BLaER1 treated with 17β-estradiol and CSF1 and Interleukin-3, amounts not matched to agents 10 nM and 100 nM (cell line): ENCODE results near the gene TTLL8.

Source experiments
- H3K27ac ChIP-seq, 11 experiments: shearing (Covaris generic); formaldehyde crosslinking; 2 replicates each; pipeline ENCODE4 v1.8.1; 2022
- H3K27me3 ChIP-seq, 11 experiments: shearing (Covaris generic); formaldehyde crosslinking; 2 replicates each; pipeline ENCODE4 v1.8.1; 2022
- H3K36me3 ChIP-seq, 11 experiments: shearing (Covaris generic); formaldehyde crosslinking; 2 replicates each; pipeline ENCODE4 v1.8.1; 2022
- H3K4me1 ChIP-seq, 10 experiments: shearing (Covaris generic); formaldehyde crosslinking; 2 replicates each; pipeline ENCODE4 v1.8.1; 2022
- H3K4me2 ChIP-seq, 11 experiments: shearing (Covaris generic); formaldehyde crosslinking; 2 replicates each; pipeline ENCODE4 v1.8.1; 2022
- H3K4me3 ChIP-seq, 10 experiments: shearing (Covaris generic); formaldehyde crosslinking; 2 replicates each; pipeline ENCODE4 v1.8.1; 2022
- H3K9ac ChIP-seq, 11 experiments: shearing (Covaris generic); formaldehyde crosslinking; 2 replicates each; pipeline ENCODE4 v1.8.1; 2022
- H3K9me3 ChIP-seq, 11 experiments: shearing (Covaris generic); formaldehyde crosslinking; replicated peaks in 1 of 11; 2 replicates each; pipeline ENCODE4 v1.8.1; 2022
- H4K20me1 ChIP-seq, 11 experiments: shearing (Covaris generic); formaldehyde crosslinking; 2 replicates each; pipeline ENCODE4 v1.8.1; 2022
- Cebpa-rat ChIP-seq, 11 experiments: shearing (Covaris generic); IDR thresholded peaks; 2 replicates each; pipeline ENCODE4 v1.8.1; 2022

TTLL8 gene

GRCh38 chr22:50084614-50085021 is 26.5 kb upstream of the TTLL8 start:
- Histone ChIP-seq H3K36me3 (no peaks in the 10 kb centered on the region; a peak in 1 of 22 replicates), H3K4me1 (peaks cover 0 to 53% (median 0%) of the 10 kb centered on the region in 10 experiments; a peak in 13 of 20 replicates), H4K20me1 (no peaks in the 10 kb centered on the region), H3K9me3 (peaks cover 0 to 33% (median 29%) of the 10 kb centered on the region in 11 experiments), H3K4me3 (no peak overlapping the region; a peak in 3 of 20 replicates), H3K27ac (no peak overlapping the region), H3K9ac (no peak overlapping the region), H3K27me3 (no peaks in the 10 kb centered on the region), H3K4me2 (no peak overlapping the region)
- no peak for TF ChIP-seq Cebpa-rat (IDR thresholded peaks at IDR 0.05)

DNA sequence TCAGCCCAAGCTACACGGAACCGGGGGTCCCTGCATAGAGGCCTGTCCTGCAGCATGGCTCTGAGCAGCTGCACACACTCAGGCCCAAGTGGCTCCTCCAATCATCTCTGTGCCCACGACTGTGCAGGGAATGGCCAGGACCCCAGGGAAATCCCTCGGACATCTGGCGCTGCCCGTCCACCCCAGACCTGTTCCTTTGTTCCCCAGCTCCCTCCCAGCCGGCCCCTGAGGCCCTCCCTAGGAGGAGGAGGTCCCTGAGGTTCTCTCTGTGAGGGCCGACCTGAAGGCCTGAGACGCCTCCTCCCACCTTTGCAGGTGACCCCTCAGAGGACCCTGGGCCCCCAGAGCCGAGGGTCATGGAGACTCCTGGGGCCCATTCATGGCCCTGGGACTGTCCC is 26.0 kb upstream of the TTLL8 start:
- no peak overlapping the region for H3K4me2 ChIP-seq
- no peaks in the 10 kb centered on the region for H3K27me3 ChIP-seq
- no peak overlapping the region; a peak in 2 of 20 replicates for H3K4me3 ChIP-seq
- no peak overlapping the region for H3K27ac ChIP-seq
- H4K20me1 ChIP-seq: no peaks in the 10 kb centered on the region
- TF ChIP-seq Cebpa-rat (IDR thresholded peaks at IDR 0.05): no peak
- peaks cover 0 to 27% (median 23%) of the 10 kb centered on the region in 11 experiments; a peak in 19 of 22 replicates for H3K9me3 ChIP-seq
- H3K9ac ChIP-seq: peak overlapping the region in 1 of 11 experiments; percentile 25; a peak in 1 of 22 replicates
- peaks cover under 1 to 56% (median 2%) of the 10 kb centered on the region in 10 experiments; a peak in 18 of 20 replicates for H3K4me1 ChIP-seq
- no peaks in the 10 kb centered on the region; a peak in 1 of 22 replicates for H3K36me3 ChIP-seq

DNA sequence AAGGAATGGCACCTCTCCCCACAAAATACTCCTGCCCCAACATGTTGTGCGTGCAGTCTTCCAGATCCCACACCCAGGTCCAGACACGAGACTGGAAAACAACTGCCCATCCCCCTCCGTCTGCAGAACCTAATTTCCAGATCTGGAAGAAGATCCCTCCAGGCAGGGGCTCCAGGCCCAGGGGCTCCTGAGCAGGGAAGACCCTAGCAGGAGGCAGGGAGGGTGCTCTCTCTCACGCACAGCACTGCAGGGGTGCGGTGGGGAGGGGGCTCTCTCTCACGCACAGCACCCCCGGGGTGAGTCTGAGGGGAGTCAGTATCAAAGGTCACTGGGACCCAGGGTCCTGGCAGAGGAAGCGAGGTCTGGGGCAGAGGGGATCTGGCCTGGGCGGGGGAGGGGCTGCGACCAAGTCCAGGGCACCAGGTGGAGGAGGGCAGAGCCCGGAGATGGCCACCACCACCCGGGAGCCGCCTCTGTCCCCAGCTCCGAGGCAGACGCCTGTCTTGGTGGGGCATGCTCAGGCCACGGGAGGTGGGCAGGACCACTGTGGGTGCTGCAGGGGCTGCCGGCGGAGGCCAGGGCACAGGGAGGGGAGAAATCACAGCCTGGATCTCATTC is 25.5 kb upstream of the TTLL8 start:
- no peak for TF ChIP-seq Cebpa-rat (IDR thresholded peaks at IDR 0.05)

GRCh38 chr22:50082961-50083461 is 24.9 kb upstream of the TTLL8 start:
- no peak for TF ChIP-seq Cebpa-rat (IDR thresholded peaks at IDR 0.05)
- H3K9me3 ChIP-seq: peaks cover 0 to 17% (median 14%) of the 10 kb centered on the region in 11 experiments; a peak in 17 of 22 replicates
- H3K27me3 ChIP-seq: no peaks in the 10 kb centered on the region
- H3K4me1 ChIP-seq: peaks cover 8 to 67% (median 12%) of the 10 kb centered on the region in 10 experiments; a peak in 18 of 20 replicates
- no peak overlapping the region; a peak in 2 of 22 replicates for H3K9ac ChIP-seq
- H3K27ac ChIP-seq: 0 out of 22 replicates have a peak overlapping the region, but pooled peaks of 1 of the 11 experiments have one; percentile 12
- no peaks in the 10 kb centered on the region; a peak in 1 of 22 replicates for H3K36me3 ChIP-seq
- H4K20me1 ChIP-seq: no peaks in the 10 kb centered on the region
- H3K4me3 ChIP-seq: no peak overlapping the region
- H3K4me2 ChIP-seq: no peak overlapping the region

More for the DNA sequence above, 25.5 kb upstream of the TTLL8 start:
- H3K27me3 ChIP-seq: no peaks in the 10 kb centered on the region
- peaks cover 0 to 22% (median 20%) of the 10 kb centered on the region in 11 experiments; a peak in 17 of 22 replicates for H3K9me3 ChIP-seq
- H3K27ac ChIP-seq: no peak overlapping the region
- H4K20me1 ChIP-seq: no peaks in the 10 kb centered on the region
- H3K9ac ChIP-seq: peak overlapping the region in 1 of 11 experiments; percentile 25; a peak in 4 of 22 replicates
- peaks cover 6 to 62% (median 7%) of the 10 kb centered on the region in 10 experiments; a peak in 18 of 20 replicates for H3K4me1 ChIP-seq
- H3K36me3 ChIP-seq: no peaks in the 10 kb centered on the region; a peak in 1 of 22 replicates
- no peak overlapping the region for H3K4me2 ChIP-seq
- H3K4me3 ChIP-seq: no peak overlapping the region; a peak in 2 of 20 replicates

DNA sequence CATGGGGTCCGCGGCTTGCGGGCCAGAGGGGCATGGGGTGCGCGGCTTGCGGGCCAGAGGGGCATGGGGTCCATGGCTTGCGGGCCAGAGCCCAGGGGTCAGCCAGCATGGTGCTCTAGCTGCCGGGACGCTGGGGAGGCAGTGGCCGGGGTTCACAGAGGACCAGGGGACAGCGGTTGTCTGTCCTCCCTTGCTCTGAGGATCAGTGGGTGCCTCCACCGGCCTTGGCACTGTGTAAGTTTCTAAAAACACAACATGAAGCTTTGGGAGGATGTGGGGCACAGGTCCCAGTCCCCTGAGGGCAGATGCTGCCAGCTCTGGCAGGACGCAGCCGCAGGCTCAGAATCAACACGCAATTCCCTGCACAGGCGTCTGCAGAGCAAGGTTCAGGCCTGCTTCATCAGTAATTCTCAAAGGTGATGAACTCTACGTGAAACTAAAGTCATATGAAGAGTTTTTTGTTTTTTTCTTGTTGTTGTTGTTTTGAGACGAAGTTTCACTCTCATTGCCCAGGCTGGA is 24.2 kb upstream of the TTLL8 start:
- Histone ChIP-seq H3K4me2 (no peak overlapping the region; a peak in 1 of 22 replicates), H3K27ac (peak overlapping the region in 8 of 11 experiments; percentile 44 to 71 (median 57); a peak in 15 of 22 replicates), H3K4me1 (peaks cover 12 to 75% (median 20%) of the 10 kb centered on the region in 10 experiments), H4K20me1 (0 out of 22 replicates have a peak, but pooled peaks cover 0 to 2% (median 0%) of the 10 kb centered on the region in 11 experiments), H3K36me3 (no peaks in the 10 kb centered on the region; a peak in 1 of 22 replicates), H3K9ac (peak overlapping the region in 8 of 11 experiments; percentile 14 to 63 (median 50); a peak in 12 of 22 replicates), H3K4me3 (peak overlapping the region in 3 of 10 experiments; percentile 16 to 29 (median 22); a peak in 1 of 20 replicates), H3K27me3 (no peaks in the 10 kb centered on the region), H3K9me3 (peaks cover 0 to 9% (median 6%) of the 10 kb centered on the region in 11 experiments; a peak in 17 of 22 replicates)
- TF ChIP-seq Cebpa-rat (IDR thresholded peaks at IDR 0.05): no peak

- Histone ChIP-seq H3K36me3 (no peaks in the 10 kb centered on the region), H3K27ac (peak overlapping the region in 8 of 11 experiments; percentile 44 to 71 (median 57); a peak in 15 of 22 replicates), H4K20me1 (0 out of 22 replicates have a peak, but pooled peaks cover 0 to 4% (median 0%) of the 10 kb centered on the region in 11 experiments), H3K4me1 (peaks cover 19 to 81% (median 26%) of the 10 kb centered on the region in 10 experiments), H3K27me3 (no peaks in the 10 kb centered on the region), H3K4me3 (peak overlapping the region in 3 of 10 experiments; percentile 16 to 29 (median 21); a peak in 3 of 20 replicates), H3K9ac (peak overlapping the region in 8 of 11 experiments; percentile 14 to 63 (median 50); a peak in 14 of 22 replicates), H3K4me2 (no peak overlapping the region; a peak in 1 of 22 replicates), H3K9me3 (peaks cover 0 to 3% (median 0%) of the 10 kb centered on the region in 11 experiments; a peak in 7 of 22 replicates)
- no peak for TF ChIP-seq Cebpa-rat (IDR thresholded peaks at IDR 0.05)
Observed at GRCh38 chr22:50081426-50082196, 23.5 kb upstream of the TTLL8 start.

GRCh38 chr22:50080077-50080465 is 22.0 kb upstream of the TTLL8 start:
- Histone ChIP-seq H3K27ac (no peak overlapping the region), H3K36me3 (no peaks in the 10 kb centered on the region), H3K9me3 (no peaks in the 10 kb centered on the region), H3K27me3 (no peaks in the 10 kb centered on the region), H3K4me2 (no peak overlapping the region), H3K9ac (no peak overlapping the region), H3K4me3 (no peak overlapping the region), H4K20me1 (0 out of 22 replicates have a peak, but pooled peaks cover 0 to 4% (median 0%) of the 10 kb centered on the region in 11 experiments), H3K4me1 (peaks cover 34 to 95% (median 42%) of the 10 kb centered on the region in 10 experiments)
- no peak for TF ChIP-seq Cebpa-rat (IDR thresholded peaks at IDR 0.05)

DNA sequence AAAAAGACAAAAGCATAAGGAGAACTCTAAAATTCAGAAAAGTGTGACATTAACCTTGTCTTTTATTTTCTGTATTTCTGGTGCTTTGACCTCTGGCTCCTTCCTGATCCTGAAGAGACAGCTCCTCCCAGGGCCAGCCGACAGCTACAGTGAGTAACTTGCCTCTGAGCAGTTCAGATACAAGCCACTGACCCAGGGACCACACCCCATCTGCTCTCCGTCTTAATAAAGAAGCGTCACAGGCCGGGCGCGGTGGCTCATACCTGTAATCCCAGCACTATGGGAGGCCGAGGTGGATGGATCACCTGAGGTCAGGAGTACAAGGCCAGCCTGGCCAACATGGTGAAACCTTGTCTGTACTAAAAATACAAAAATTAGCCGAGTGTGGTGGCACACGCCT is 20.7 kb upstream of the TTLL8 start:
- no peak overlapping the region for H3K4me3 ChIP-seq
- H3K9me3 ChIP-seq: no peaks in the 10 kb centered on the region
- H3K4me2 ChIP-seq: peak overlapping the region in 9 of 11 experiments; percentile 3 to 93 (median 17); a peak in 17 of 22 replicates
- no peaks in the 10 kb centered on the region for H3K27me3 ChIP-seq
- H3K4me1 ChIP-seq: peaks cover 44 to 91% (median 49%) of the 10 kb centered on the region in 10 experiments
- H4K20me1 ChIP-seq: 0 out of 22 replicates have a peak, but pooled peaks cover 0 to 4% (median 0%) of the 10 kb centered on the region in 11 experiments
- no peaks in the 10 kb centered on the region for H3K36me3 ChIP-seq
- no peak overlapping the region for H3K27ac ChIP-seq
- no peak overlapping the region for H3K9ac ChIP-seq
- no peak for TF ChIP-seq Cebpa-rat (IDR thresholded peaks at IDR 0.05)
